Measurements from ENCODE around the gene EDEM1. TPM values are rescaled to one million over a fixed set of nuclear protein-coding genes. Genes with fewer than 3 reads are reported as not detected.
A peak's percentile ranks its signal among the peaks of the same experiment; 100 is the strongest.

EDEM1 gene
- total RNA-seq, 4 donors from 2014 or later = 18.4 to 41.7 (median 35.8) TPM

- Histone ChIP-seq H3K36me3 (peaks cover 0 to 24% of the 10 kb centered on the region in 2 donors), H3K27me3 (no peaks in the 10 kb centered on the region), H3K9me3 (no peaks in the 10 kb centered on the region), H3K4me3 (no peak overlapping the region), H3K4me1 (peaks cover 6 to 80% (median 27%) of the 10 kb centered on the region in 3 donors), H3K27ac (no peak overlapping the region)
- no peak for ATAC-seq
- TF ChIP-seq, protein P1, sequence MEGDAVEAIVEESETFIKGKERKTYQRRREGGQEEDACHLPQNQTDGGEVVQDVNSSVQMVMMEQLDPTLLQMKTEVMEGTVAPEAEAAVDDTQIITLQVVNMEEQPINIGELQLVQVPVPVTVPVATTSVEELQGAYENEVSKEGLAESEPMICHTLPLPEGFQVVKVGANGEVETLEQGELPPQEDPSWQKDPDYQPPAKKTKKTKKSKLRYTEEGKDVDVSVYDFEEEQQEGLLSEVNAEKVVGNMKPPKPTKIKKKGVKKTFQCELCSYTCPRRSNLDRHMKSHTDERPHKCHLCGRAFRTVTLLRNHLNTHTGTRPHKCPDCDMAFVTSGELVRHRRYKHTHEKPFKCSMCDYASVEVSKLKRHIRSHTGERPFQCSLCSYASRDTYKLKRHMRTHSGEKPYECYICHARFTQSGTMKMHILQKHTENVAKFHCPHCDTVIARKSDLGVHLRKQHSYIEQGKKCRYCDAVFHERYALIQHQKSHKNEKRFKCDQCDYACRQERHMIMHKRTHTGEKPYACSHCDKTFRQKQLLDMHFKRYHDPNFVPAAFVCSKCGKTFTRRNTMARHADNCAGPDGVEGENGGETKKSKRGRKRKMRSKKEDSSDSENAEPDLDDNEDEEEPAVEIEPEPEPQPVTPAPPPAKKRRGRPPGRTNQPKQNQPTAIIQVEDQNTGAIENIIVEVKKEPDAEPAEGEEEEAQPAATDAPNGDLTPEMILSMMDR (IDR thresholded peaks at IDR 0.05) = no peak
- TF ChIP-seq POLR2AphosphoS5 (IDR thresholded peaks at IDR 0.05) (no peak), POLR2A (IDR thresholded peaks at IDR 0.05) (no peak), EP300 (IDR thresholded peaks at IDR 0.05) (no peak)
- WGBS, 2 donors (ENCODE audit: low coverage in 1 of 2) = 87 to 93% methylated on average over 3 of the region's 3 CpGs
Observed at GRCh38 chr3:5192571-5193365, 5.3 kb downstream of the EDEM1 start.

DNA sequence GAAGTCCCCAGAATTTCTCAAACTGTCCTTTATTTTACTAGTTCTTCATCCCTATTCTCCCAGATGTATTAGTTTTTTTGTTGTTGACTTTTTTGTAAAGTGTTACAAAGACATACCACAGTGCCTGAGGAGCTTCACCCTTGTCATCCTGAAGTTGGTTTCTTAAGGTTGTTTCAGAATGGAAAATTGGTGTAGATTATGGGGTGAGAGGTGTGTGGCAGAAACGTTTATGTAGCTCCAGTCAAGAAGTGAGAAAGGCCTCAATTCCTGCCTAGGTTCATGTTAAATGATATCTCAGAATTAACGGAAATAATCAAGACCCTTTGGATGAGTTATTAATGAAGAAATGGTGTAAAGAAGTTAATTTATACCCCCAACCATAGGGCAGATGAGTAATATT is 6.8 kb downstream of the EDEM1 start:
- ATAC-seq = no peak
- TF ChIP-seq EP300 (IDR thresholded peaks at IDR 0.05) = no peak
- TF ChIP-seq POLR2A (IDR thresholded peaks at IDR 0.05) = no peak
- TF ChIP-seq POLR2AphosphoS5 (IDR thresholded peaks at IDR 0.05) = no peak
- TF ChIP-seq, protein P1 (IDR thresholded peaks at IDR 0.05) = no peak
- Histone ChIP-seq H3K9me3 (no peaks in the 10 kb centered on the region), H3K36me3 (peaks cover 0 to 32% of the 10 kb centered on the region in 2 donors), H3K4me1 (peaks cover 6 to 79% (median 22%) of the 10 kb centered on the region in 3 donors), H3K27ac (peak overlapping the region in 1 of 4 donors; percentile 33), H3K27me3 (no peaks in the 10 kb centered on the region), H3K4me3 (no peak overlapping the region)
- WGBS, 2 donors (ENCODE audit: low coverage in 1 of 2) = 62 to 82% methylated on average over 2 of the region's 2 CpGs

DNA sequence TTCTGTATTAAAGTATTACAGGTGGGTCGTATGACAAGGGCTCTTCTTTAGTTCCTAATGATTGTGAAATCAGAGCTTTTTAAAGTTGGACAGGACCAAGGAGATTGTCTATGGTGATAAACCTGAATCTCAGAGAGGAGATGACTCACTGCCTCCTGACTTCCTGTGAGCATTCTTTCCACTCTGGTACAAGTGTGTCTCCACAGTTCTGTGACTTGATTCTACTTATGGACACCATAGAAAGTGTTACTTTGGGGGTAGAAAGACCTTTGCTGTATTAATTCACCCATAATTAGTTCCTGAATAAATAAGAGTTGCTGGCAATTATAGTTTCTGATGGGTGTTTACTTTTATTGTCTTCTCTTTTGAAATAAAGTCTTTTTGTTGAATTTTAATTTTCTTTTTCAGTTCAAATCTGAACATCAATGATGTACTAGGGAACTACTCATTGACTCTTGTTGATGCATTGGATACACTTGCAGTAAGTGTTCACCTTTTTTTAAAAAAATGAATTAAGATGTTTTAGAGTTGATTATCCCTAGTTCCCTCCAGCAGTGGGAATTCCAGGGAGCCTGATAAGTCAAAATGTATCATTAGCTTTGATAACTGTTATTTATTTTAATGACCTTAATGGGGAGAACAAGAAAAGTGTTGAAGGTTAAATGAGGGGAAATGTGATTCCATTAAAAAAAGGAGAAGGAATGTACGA is 7.4 kb downstream of the EDEM1 start:
- Histone ChIP-seq H3K4me1 (peaks cover 6 to 74% (median 18%) of the 10 kb centered on the region in 3 donors), H3K36me3 (peaks cover 0 to 39% of the 10 kb centered on the region in 2 donors), H3K9me3 (no peaks in the 10 kb centered on the region), H3K27me3 (no peaks in the 10 kb centered on the region), H3K4me3 (no peak overlapping the region), H3K27ac (peak overlapping the region in 2 of 4 donors; percentile 9 to 33)
- TF ChIP-seq, protein P1 (IDR thresholded peaks at IDR 0.05) = no peak
- TF ChIP-seq POLR2A (IDR thresholded peaks at IDR 0.05) (no peak), POLR2AphosphoS5 (IDR thresholded peaks at IDR 0.05) (peak; percentile 7)
- ATAC-seq = peak; percentile 84
- 55 to 68% methylated on average over 2 of the region's 2 CpGs for WGBS, 2 donors (ENCODE audit: low coverage in 1 of 2)

GRCh38 chr3:5195605-5196004 is 8.1 kb downstream of the EDEM1 start:
- Histone ChIP-seq H3K9me3 (no peaks in the 10 kb centered on the region), H3K4me3 (no peak overlapping the region), H3K27ac (peak overlapping the region in 1 of 4 donors; percentile 9), H3K36me3 (peaks cover 0 to 45% of the 10 kb centered on the region in 2 donors), H3K27me3 (no peaks in the 10 kb centered on the region), H3K4me1 (peaks cover 3 to 67% (median 13%) of the 10 kb centered on the region in 3 donors)
- no peak for ATAC-seq
- TF ChIP-seq POLR2A (IDR thresholded peaks at IDR 0.05) = no peak
- TF ChIP-seq EP300 (IDR thresholded peaks at IDR 0.05) = no peak
- TF ChIP-seq POLR2AphosphoS5 (IDR thresholded peaks at IDR 0.05) = no peak
- TF ChIP-seq, protein P1 (IDR thresholded peaks at IDR 0.05) = no peak
- WGBS, 2 donors (ENCODE audit: low coverage in 1 of 2) = 71 to 86% methylated on average over 1 to 2 of the region's 2 CpGs

Data from gastroesophageal sphincter (tissue), 4 donors.